ENCODE data around the gene ERFE. TPM values are rescaled to one million over a fixed set of nuclear protein-coding genes. Genes with fewer than 3 reads are reported as not detected.

ERFE gene
- total and polyA plus RNA-seq, 2 donors (not counting 3 experiments of a cell fraction or from before 2014, with no cell fraction given) = 0.65 to 1.2 TPM

- BruUV-seq (replicated peaks) = no TSS peak
- intact Hi-C loops (cut with micrococcal nuclease) (no loop called here), dilution Hi-C loops (cut with MboI; ENCODE audit: extremely low pct_ligation_motif_present, low sequenced_read_pairs) (no loop called here)
- Histone ChIP-seq H3K27me3 (ENCODE audit: control insufficient read depth in 2 of 2, insufficient read depth in 2 of 2, low read length in 2 of 2) (no peaks in the 10 kb centered on the region), H3K36me3 (ENCODE audit: control insufficient read depth in 2 of 2, extremely low read depth in 1 of 2, insufficient read depth in 2 of 2, low read length in 2 of 2) (no peaks in the 10 kb centered on the region), H3K9me3 (replicated peaks; ENCODE audit: control insufficient read depth, insufficient read depth, low read length) (no peaks in the 10 kb centered on the region), H3K4me2 (ENCODE audit: insufficient read depth, low read length) (no peak overlapping the region), H3K9ac (replicated peaks; ENCODE audit: extremely low read depth, insufficient read depth, low read length) (no peak overlapping the region), H3K79me2 (ENCODE audit: control insufficient read depth, insufficient read depth, low read length) (no peaks in the 10 kb centered on the region), H3K27ac (ENCODE audit: insufficient read depth, low read depth, low read length) (no peak overlapping the region), H2AFZ (ENCODE audit: low read depth, low read length) (no peak overlapping the region), H3K4me1 (ENCODE audit: control insufficient read depth, extremely low read depth, insufficient read depth, low read length) (no peaks in the 10 kb centered on the region), H3K4me3 (replicated peaks in 1 of 3; ENCODE audit: insufficient read depth in 1 of 3, low read depth in 1 of 3, low read length in 3 of 3) (no peak overlapping the region), H3K9me1 (replicated peaks; ENCODE audit: control insufficient read depth, extremely low read depth, insufficient read depth, low read length) (no peaks in the 10 kb centered on the region), H4K20me1 (replicated peaks; ENCODE audit: control insufficient read depth, extremely low read depth, insufficient read depth, low read length) (no peaks in the 10 kb centered on the region)
- FAIRE-seq (no peak), DNase-seq (ENCODE audit: low read depth, low spot score) (no peak)
- TF ChIP-seq POLR2A (IDR thresholded peaks at IDR 0.05; ENCODE audit: low read depth, low read length) (no peak), EZH2 (IDR thresholded peaks at IDR 0.05; ENCODE audit: borderline replicate concordance, low read depth, low read length, severe bottlenecking) (no peak), MAX (IDR thresholded peaks at IDR 0.05; ENCODE audit: insufficient read depth, insufficient read length) (no peak), FOS (IDR thresholded peaks at IDR 0.05; ENCODE audit: borderline replicate concordance, insufficient read depth, low read length) (no peak), JUN (IDR thresholded peaks at IDR 0.05; ENCODE audit: borderline replicate concordance, insufficient read depth, insufficient read length, low read depth) (no peak), POLR2AphosphoS5 (IDR thresholded peaks at IDR 0.05; ENCODE audit: insufficient read depth, low read depth, low read length) (no peak), GATA2 (IDR thresholded peaks at IDR 0.05; ENCODE audit: insufficient read depth, insufficient read length, low read depth, low read length) (no peak), MYC (IDR thresholded peaks at IDR 0.05; ENCODE audit: low read depth, low read length) (no peak)
- TF ChIP-seq, protein P1, sequence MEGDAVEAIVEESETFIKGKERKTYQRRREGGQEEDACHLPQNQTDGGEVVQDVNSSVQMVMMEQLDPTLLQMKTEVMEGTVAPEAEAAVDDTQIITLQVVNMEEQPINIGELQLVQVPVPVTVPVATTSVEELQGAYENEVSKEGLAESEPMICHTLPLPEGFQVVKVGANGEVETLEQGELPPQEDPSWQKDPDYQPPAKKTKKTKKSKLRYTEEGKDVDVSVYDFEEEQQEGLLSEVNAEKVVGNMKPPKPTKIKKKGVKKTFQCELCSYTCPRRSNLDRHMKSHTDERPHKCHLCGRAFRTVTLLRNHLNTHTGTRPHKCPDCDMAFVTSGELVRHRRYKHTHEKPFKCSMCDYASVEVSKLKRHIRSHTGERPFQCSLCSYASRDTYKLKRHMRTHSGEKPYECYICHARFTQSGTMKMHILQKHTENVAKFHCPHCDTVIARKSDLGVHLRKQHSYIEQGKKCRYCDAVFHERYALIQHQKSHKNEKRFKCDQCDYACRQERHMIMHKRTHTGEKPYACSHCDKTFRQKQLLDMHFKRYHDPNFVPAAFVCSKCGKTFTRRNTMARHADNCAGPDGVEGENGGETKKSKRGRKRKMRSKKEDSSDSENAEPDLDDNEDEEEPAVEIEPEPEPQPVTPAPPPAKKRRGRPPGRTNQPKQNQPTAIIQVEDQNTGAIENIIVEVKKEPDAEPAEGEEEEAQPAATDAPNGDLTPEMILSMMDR (IDR thresholded peaks at IDR 0.05; ENCODE audit: extremely low read depth in 1 of 2, insufficient read depth in 1 of 2, low read depth in 1 of 2, low read length in 2 of 2) = no peak
- CTCF ChIA-PET = interaction anchor here (0.6 to 0.7 kb wide), 2 partner anchors 282 to 304 kb away, joined by 3 to 4 read pairs; no protein-coding TSS in a partner anchor
- POLR2A ChIA-PET = no interaction called here
These were observed 18.7 kb upstream of the ERFE start for GRCh38 chr2:238140040-238140439.

Measured in endothelial cell of umbilical vein (primary cell).